AG04449 (cell line): ENCODE data around the gene TAS2R46.
"Not testable (repeated sequence)": the region's sequence is repeated elsewhere in the genome, so short reads cannot be mapped to it uniquely, and the experiment has no call there.

Experiments used
- CTCF ChIA-PET: fragments of 350-600 bp; formaldehyde crosslinking; extraction: SDS; loops from one replicate; lab custom pipeline; 2021; ENCODE audit warnings: antibody characterized with exemption; lab: Yijun Ruan, JAX
- POLR2A ChIA-PET: fragments of 400-600, 350-600 bp; formaldehyde crosslinking; extraction: SDS; loops from one replicate; lab custom pipeline; 2020; ENCODE audit warnings: antibody characterized with exemption, inconsistent platforms; lab: Yijun Ruan, JAX
- DNase-seq: peaks from one replicate; pipeline ENCODE4 v3.0.0-alpha.2; 2010; ENCODE audit warnings: low read depth, low spot score
- H3K4me3 ChIP-seq: 2 replicates; pipeline ENCODE4 v1.5.1; 2011; ENCODE audit warnings: low read depth, mild to moderate bottlenecking, control low read depth, low read length
- CTCF ChIP-seq: IDR thresholded peaks from one replicate; pipeline ENCODE4 v1.5.1; 2011; ENCODE audit warnings: mild to moderate bottlenecking, moderate library complexity, low read length, control low read depth, inconsistent platforms; ENCODE audit not compliant: insufficient read depth; ENCODE audit errors: missing control alignments

The TAS2R46 gene

GRCh38 chr12:11062194-11062593 lies at the start of gene TAS2R46:
TAS2R46 (minus strand) TSS chr12:11062294; CDS start chr12:11062294, 0 bp downstream.
- CTCF ChIA-PET, H3K4me3 ChIP-seq, DNase-seq, POLR2A ChIA-PET: not testable (repeated sequence)

- H3K4me3 ChIP-seq, POLR2A ChIA-PET, DNase-seq, CTCF ChIA-PET: not testable (repeated sequence)
Measured at GRCh38 chr12:11111213-11111612, 49.1 kb upstream of the TAS2R46 start.

- no peak for TF ChIP-seq CTCF
- ChIA-PET CTCF (no interaction called here), POLR2A (no interaction called here)
- no peak overlapping the region for H3K4me3 ChIP-seq
- no peak for DNase-seq
Measured at GRCh38 chr12:11108862-11109261, 46.8 kb upstream of the TAS2R46 start.

GRCh38 chr12:11107719-11108118 lies 45.6 kb upstream of the TAS2R46 start:
- H3K4me3 ChIP-seq: no peak overlapping the region
- no peak for DNase-seq
- CTCF ChIA-PET: no interaction called here
- POLR2A ChIA-PET: no interaction called here
- TF ChIP-seq CTCF: no peak

- ChIA-PET POLR2A (no interaction called here), CTCF (no interaction called here)
- TF ChIP-seq CTCF: no peak
- DNase-seq: no peak
- H3K4me3 ChIP-seq: no peak overlapping the region
Measured at GRCh38 chr12:11106288-11106687, 44.2 kb upstream of the TAS2R46 start.

GRCh38 chr12:11105546-11105945 lies 43.5 kb upstream of the TAS2R46 start:
- POLR2A ChIA-PET: no interaction called here
- no peak for TF ChIP-seq CTCF

GRCh38 chr12:11094910-11095309 lies 32.8 kb upstream of the TAS2R46 start:
- H3K4me3 ChIP-seq, POLR2A ChIA-PET, CTCF ChIA-PET, DNase-seq: not testable (repeated sequence)

More at GRCh38 chr12:11105546-11105945, 43.5 kb upstream of the TAS2R46 start:
- no peak overlapping the region for H3K4me3 ChIP-seq
- CTCF ChIA-PET: no interaction called here
- no peak for DNase-seq

- no peak for TF ChIP-seq CTCF
- ChIA-PET POLR2A (no interaction called here), CTCF (no interaction called here)
- no peak for DNase-seq
- no peak within 1 kb of the TSS for H3K4me3 ChIP-seq
Measured at GRCh38 chr12:11092128-11092527, 30.0 kb upstream of the TAS2R46 start, which contains the start of gene TAS2R43. TAS2R43 (minus strand) TSS chr12:11092313; CDS start chr12:11092229, 84 bp downstream.
